ENCODE measurements around the gene SRSF7. TPM values are rescaled to one million over a fixed set of nuclear protein-coding genes. Genes with fewer than 3 reads are reported as not detected.

SRSF7 gene
- polyA plus RNA-seq, 1 donor (not counting 4 experiments of a cell fraction or from before 2014, with no cell fraction given) = 316 TPM

DNA sequence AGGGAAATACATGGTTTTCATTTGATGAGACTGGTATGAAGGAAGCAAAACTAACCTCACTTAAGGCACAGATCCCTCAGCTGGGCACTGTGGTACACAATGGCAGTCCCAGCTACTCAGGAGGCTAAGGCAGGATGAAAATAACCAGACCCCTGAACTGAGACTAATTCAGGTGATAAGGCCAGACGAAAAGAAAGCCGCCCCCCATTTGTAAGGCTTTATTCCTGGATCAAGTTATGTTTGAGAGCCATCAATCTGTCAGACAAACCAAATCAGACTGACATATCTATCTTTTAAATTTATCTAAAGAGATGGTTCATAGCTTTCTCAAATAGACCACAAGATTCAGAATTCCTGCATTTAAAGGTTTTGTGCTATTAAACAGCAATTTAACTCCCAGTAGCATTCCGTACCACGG lies 4.1 kb downstream of the SRSF7 start:
- no peak overlapping the region for H2AFZ ChIP-seq (ENCODE audit: control insufficient read depth, low read length)
- H3K4me2 ChIP-seq (ENCODE audit: control insufficient read depth, extremely low read depth, insufficient read depth, low read depth, low read length) = peak overlapping the region; percentile 24
- no peak for FAIRE-seq
- peaks cover 30% of the 10 kb centered on the region for H3K4me1 ChIP-seq (ENCODE audit: control insufficient read depth, extremely low read depth, insufficient read depth, low read length)
- TF ChIP-seq EZH2 (IDR thresholded peaks at IDR 0.05; ENCODE audit: low read length) = no peak
- TF ChIP-seq, protein P1, sequence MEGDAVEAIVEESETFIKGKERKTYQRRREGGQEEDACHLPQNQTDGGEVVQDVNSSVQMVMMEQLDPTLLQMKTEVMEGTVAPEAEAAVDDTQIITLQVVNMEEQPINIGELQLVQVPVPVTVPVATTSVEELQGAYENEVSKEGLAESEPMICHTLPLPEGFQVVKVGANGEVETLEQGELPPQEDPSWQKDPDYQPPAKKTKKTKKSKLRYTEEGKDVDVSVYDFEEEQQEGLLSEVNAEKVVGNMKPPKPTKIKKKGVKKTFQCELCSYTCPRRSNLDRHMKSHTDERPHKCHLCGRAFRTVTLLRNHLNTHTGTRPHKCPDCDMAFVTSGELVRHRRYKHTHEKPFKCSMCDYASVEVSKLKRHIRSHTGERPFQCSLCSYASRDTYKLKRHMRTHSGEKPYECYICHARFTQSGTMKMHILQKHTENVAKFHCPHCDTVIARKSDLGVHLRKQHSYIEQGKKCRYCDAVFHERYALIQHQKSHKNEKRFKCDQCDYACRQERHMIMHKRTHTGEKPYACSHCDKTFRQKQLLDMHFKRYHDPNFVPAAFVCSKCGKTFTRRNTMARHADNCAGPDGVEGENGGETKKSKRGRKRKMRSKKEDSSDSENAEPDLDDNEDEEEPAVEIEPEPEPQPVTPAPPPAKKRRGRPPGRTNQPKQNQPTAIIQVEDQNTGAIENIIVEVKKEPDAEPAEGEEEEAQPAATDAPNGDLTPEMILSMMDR (optimal IDR thresholded peaks at IDR 0.05 in 1 of 3, IDR thresholded peaks at IDR 0.05 in 1 of 3, conservative IDR thresholded peaks at IDR 0.05 in 1 of 3; ENCODE audit: extremely low read depth in 1 of 3, insufficient read depth in 2 of 3, low read length in 3 of 3) = no peak
- peaks cover 77% of the 10 kb centered on the region for H3K79me2 ChIP-seq (ENCODE audit: control insufficient read depth, insufficient read depth, low read length)
- H3K4me3 ChIP-seq (ENCODE audit: control insufficient read depth in 2 of 3, extremely low read depth in 1 of 3, insufficient read depth in 2 of 3, low read depth in 1 of 3, low read length in 3 of 3) = no peak overlapping the region
- no peak overlapping the region for H3K27ac ChIP-seq (ENCODE audit: control insufficient read depth, insufficient read depth, low read length)
- H3K9me1 ChIP-seq (ENCODE audit: control insufficient read depth, extremely low read depth, insufficient read depth, low read length) = no peaks in the 10 kb centered on the region
- H3K9ac ChIP-seq (ENCODE audit: control insufficient read depth, extremely low read depth, insufficient read depth, low read length) = peak overlapping the region; percentile 4
- DNase-seq (ENCODE audit: low read depth, low spot score) = no peak
- H3K36me3 ChIP-seq (ENCODE audit: control insufficient read depth in 2 of 2, extremely low read depth in 1 of 2, insufficient read depth in 2 of 2, low read length in 2 of 2) = peaks cover 28 to 62% of the 10 kb centered on the region in 2 experiments
- H4K20me1 ChIP-seq (ENCODE audit: control insufficient read depth, extremely low read depth, insufficient read depth, low read length) = peaks cover 36% of the 10 kb centered on the region
- no peaks in the 10 kb centered on the region for H3K9me3 ChIP-seq (ENCODE audit: control insufficient read depth, low read depth, low read length)
- dilution Hi-C loops (cut with MboI; ENCODE audit: extremely low pct_ligation_motif_present, low sequenced_read_pairs) = loop anchor here (25.0 kb wide), 1 partner anchor 185 kb away; no protein-coding TSS in a partner anchor
- H3K27me3 ChIP-seq (ENCODE audit: control insufficient read depth, extremely low read depth, insufficient read depth, low read length) = no peaks in the 10 kb centered on the region

DNA sequence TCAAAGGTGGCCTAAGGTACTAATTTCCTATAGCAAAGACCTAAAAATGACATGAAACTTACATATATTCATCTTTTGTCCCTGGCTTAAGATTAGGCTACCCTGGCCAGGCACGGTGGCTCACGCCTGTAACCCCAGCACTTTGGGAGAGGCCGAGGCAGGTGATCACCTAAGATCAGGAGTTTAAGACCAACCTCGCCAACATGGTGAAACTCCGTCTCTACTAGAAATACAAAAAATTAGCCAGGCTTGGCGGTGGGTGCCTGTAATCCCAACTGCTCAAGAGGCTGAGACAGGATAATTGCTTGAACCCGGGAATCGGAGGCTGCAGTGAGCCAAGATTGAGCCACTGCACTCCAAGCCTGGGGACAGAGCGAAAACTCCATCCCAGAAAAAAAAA lies 5.9 kb downstream of the SRSF7 start:
- DNase-seq (ENCODE audit: low read depth, low spot score) = no peak
- Histone ChIP-seq H2AFZ (ENCODE audit: control insufficient read depth, low read length) (no peak overlapping the region), H3K9ac (ENCODE audit: control insufficient read depth, extremely low read depth, insufficient read depth, low read length) (no peak overlapping the region), H3K9me3 (ENCODE audit: control insufficient read depth, low read depth, low read length) (no peaks in the 10 kb centered on the region), H3K9me1 (ENCODE audit: control insufficient read depth, extremely low read depth, insufficient read depth, low read length) (no peaks in the 10 kb centered on the region), H3K4me3 (ENCODE audit: control insufficient read depth in 2 of 3, extremely low read depth in 1 of 3, insufficient read depth in 2 of 3, low read depth in 1 of 3, low read length in 3 of 3) (no peak overlapping the region), H3K4me2 (ENCODE audit: control insufficient read depth, extremely low read depth, insufficient read depth, low read depth, low read length) (no peak overlapping the region), H3K36me3 (ENCODE audit: control insufficient read depth in 2 of 2, extremely low read depth in 1 of 2, insufficient read depth in 2 of 2, low read length in 2 of 2) (peaks cover 28 to 62% of the 10 kb centered on the region in 2 experiments), H4K20me1 (ENCODE audit: control insufficient read depth, extremely low read depth, insufficient read depth, low read length) (peaks cover 36% of the 10 kb centered on the region), H3K27me3 (ENCODE audit: control insufficient read depth, extremely low read depth, insufficient read depth, low read length) (no peaks in the 10 kb centered on the region), H3K27ac (ENCODE audit: control insufficient read depth, insufficient read depth, low read length) (no peak overlapping the region), H3K4me1 (ENCODE audit: control insufficient read depth, extremely low read depth, insufficient read depth, low read length) (peaks cover 24% of the 10 kb centered on the region), H3K79me2 (ENCODE audit: control insufficient read depth, insufficient read depth, low read length) (peaks cover 68% of the 10 kb centered on the region)
- no peak for TF ChIP-seq EZH2 (IDR thresholded peaks at IDR 0.05; ENCODE audit: low read length)
- TF ChIP-seq, protein P1 (optimal IDR thresholded peaks at IDR 0.05 in 1 of 3, IDR thresholded peaks at IDR 0.05 in 1 of 3, conservative IDR thresholded peaks at IDR 0.05 in 1 of 3; ENCODE audit: extremely low read depth in 1 of 3, insufficient read depth in 2 of 3, low read length in 3 of 3) = no peak
- dilution Hi-C loops (cut with MboI; ENCODE audit: extremely low pct_ligation_motif_present, low sequenced_read_pairs) = loop anchor here (25.0 kb wide), 1 partner anchor 183 kb away; no protein-coding TSS in a partner anchor
- no peak for FAIRE-seq

Data from keratinocyte (primary cell).